ENCODE data around the gene MRPS26.
A peak's percentile ranks its signal among the peaks of the same experiment; 100 is the strongest.
"Not testable (repeated sequence)": the region's sequence is repeated elsewhere in the genome, so short reads cannot be mapped to it uniquely, and the experiment has no call there.

MRPS26 gene

DNA sequence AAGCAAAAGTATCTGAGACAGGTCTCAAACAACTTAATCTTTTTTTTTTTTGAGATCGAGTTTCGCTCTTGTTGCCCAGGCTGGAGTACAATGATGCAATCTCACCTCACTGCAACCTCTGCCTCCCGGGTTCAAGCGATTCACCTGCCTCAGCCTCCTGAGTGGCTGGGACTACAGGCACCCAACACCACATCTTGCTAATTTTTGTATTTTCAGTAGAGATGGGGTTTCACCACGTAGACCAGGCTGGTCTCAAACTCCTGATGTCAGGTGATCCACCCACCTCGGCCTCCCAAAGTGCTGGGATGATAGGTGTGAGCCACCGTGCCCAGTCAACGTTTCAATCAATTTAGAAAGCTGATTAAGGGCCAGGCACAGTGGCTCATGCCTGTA is 27.4 kb downstream of the MRPS26 start:
- DNase-seq (ENCODE audit: low read depth in 3 of 3), result not testable (repeated sequence)

- no peak for DNase-seq (ENCODE audit: low read depth in 3 of 3)
Measured at GRCh38 chr20:3074812-3075211, 29.0 kb downstream of the MRPS26 start.

DNA sequence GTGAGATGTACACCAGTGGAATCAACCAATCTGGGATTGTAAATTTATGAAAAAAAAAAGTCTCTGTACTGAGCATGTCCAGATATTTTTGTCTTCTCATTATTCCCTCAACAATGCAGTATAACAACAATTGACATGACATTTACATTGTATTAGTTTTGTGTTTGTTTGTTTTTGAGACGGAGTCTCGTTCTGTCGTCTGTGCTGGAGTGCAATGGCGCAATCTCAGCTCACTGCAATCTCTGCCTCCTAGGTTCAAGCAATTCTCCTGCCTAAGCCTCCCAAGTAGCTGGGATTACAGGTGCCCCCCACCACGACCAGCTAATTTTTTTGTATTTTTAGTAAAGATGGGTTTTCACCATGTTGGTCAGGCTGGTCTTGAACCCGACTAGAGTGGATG is 29.5 kb downstream of the MRPS26 start:
- not testable (repeated sequence) for DNase-seq (ENCODE audit: low read depth in 3 of 3)

DNA sequence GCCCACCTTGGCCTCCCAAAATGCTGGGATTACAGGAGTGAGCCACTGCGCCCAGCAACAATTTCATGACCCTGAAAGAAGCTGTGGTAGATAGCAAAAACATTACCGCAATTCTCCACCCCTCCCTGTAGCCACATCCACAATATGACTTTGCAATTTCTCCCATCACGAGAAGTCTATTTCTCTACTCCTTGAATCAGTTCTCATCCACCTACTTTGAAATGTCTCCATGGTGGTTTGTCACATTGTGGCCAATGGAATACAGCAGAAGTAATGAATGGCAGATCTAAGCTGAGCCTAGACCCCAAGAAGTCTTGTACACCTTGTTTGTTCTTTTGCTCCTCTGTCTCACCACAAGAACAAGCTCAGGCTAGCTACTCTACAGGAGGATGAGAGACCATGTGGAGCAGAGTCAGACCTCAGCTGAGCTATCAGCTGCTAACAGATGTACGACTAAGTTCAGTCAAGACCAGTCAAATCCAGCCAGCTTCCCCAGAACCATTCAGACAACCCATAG is 31.8 kb downstream of the MRPS26 start:
- DNase-seq (ENCODE audit: low read depth in 3 of 3), result no peak

DNA sequence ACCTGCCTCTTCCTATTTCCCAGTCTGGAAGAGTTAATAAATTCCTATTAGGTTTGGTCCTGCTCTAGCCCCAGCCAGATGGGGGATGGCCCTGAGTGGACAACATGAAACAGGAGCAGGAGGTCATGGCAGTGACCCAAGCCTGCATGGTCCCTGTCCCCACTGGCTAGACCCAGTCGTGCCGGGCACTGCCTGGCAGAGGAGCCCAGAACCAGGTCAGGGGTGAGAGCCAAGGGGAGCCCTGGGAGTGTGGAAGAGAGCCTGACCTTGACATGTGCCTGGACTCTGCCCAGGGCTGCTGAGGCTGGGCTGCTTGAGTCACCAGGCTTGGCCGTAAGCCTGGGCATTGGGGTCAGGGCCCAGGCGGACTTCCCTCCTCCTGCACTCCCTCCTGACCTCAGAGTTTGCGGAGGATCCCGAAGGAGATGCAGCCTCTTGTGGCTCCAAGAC is 35.1 kb downstream of the MRPS26 start:
- DNase-seq (ENCODE audit: low read depth in 3 of 3), result no peak

GRCh38 chr20:3081641-3082040 is 35.8 kb downstream of the MRPS26 start:
- no peak for DNase-seq (ENCODE audit: low read depth in 3 of 3)

GRCh38 chr20:3082306-3082951 is 36.6 kb downstream of the MRPS26 start:
- DNase-seq (ENCODE audit: low read depth in 3 of 3), result no peak

DNA sequence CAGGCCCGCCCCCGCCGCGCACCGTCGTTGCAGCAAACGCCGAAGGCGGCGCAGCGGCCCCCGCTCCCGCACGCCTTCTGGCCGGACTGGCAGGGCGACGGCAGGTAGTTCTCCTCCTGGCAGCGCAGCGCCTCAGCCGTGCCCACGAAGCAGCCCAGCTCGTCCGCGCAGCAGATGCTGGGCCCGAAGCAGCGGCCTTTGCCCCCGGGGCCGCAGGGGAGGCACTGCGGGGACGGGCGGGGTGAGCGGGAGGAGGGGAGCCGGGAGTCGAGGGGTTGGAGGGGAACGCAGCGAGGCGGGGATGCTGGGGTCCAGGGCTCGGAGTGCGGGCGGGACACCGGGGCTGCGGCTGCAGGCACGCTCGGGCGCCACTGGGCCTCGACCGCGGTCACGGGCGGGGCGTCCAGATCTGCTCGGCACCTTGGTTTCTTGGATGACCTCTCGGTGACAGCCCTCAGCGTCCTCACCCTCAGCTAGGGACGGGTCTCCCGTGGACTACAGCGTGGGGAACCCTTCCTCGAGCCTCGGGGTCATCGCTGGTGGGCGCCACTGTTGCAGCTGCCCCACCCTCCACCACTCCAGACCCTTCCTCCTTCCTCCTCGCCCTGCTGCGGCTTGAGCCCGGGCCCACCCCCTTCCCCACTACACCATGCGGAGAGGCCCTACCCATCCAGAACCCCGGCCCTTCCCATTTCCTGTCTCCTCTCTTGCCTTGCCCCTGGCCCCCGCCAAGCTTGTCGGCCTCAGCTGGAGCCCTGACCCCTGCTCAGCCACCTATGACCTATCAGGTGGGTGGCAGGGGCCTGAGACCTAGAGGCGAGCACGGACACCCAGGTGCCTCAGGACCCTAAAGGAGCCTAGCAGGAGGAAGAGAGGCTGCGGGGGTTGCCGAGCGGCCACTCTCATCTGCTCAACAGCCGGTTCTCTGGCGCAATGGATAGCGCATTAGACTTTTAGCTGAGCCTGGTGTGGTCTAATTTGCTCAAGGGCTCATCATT is 37.4 kb downstream of the MRPS26 start:
- DNase-seq (ENCODE audit: low read depth in 3 of 3), result no peak

DNA sequence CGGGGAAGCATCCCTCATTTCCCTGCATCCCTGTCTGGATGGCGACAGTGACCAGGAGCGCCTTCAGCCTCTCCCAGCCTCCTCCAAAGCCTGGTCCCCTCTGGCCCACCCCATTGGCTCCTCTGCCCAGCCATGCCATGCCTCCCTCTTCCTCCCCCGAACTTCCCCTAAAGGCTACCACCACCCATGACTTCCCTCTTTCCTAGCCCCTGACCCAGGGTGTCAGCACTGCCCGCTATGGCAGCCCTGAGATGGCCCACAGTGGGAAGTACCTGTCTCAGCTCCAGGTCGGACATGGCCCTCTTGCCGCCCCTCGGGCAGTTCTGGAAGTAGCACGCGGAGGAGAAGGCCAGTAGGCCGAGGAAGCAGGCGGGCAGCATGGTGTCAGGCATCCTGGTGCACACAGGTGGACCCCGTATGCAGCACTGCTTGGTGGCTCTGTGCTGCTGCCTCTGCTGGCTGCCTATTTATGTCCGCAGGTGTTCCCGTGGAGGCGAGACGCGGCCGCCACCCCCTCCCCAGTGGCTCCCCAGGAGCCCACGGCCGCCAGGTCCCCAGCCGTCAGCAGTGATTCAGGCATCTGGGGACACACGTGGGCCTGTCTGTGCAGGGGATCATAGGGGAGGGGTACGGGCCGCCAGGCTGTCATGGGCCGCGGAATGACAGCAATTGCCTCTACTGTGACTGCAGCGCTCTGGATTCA is 38.6 kb downstream of the MRPS26 start, which contains the start of gene AVP:
Gene AVP (minus strand): TSS at position 442 of the 703 bp plus-strand sequence. CDS start 50 bp downstream, at position 392.
- DNase-seq (ENCODE audit: low read depth in 3 of 3), result no peak

DNA sequence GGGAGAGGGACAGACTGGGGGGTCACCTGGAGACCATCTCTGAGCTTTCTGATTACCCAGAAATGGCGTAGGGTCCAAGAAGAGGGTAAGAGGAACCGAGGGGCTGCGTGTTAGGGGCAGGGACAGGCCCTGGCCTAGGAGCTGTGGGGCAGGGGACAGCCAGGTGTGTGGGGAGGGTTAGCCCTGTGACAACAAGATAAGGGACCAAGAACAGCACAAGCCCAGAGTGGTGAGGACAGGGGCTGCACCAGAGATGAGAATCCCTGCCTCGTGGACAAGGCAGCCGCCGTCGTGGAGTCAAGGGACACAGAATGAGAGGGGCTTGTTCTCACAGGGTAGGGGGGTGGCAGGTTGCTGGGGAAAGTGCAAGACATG is 39.1 kb downstream of the MRPS26 start:
- DNase-seq (ENCODE audit: low read depth in 3 of 3), result no peak

GRCh38 chr20:3085571-3086072 is 39.8 kb downstream of the MRPS26 start:
- DNase-seq (ENCODE audit: low read depth in 3 of 3), result no peak

GRCh38 chr20:3088031-3088430 is 42.2 kb downstream of the MRPS26 start:
- no peak for DNase-seq (ENCODE audit: low read depth in 3 of 3)

DNA sequence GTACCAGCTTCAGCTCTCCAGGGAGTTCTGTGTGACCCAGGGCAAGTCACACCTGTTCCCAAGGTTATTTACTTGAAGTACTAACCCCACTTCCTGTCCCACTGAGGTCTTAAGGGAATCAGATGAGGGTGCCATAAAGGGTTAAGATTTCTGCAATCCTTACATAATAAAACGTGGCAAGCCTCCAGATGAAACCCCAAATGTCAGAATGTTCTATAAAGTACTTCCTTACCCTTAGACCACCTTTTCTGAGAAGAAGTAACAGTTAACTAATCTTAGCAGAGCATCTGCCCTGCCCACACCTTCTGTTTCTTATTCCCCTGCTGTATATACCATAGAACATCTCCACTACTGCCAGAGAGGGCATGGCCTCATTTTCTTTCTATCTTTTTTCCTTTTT is 44.7 kb downstream of the MRPS26 start:
- no peak for DNase-seq (ENCODE audit: low read depth in 3 of 3)

GRCh38 chr20:3092611-3093379 is 46.9 kb downstream of the MRPS26 start:
- peak in 1 of 3 experiments; percentile 44 for DNase-seq (ENCODE audit: low read depth in 3 of 3)

GRCh38 chr20:3093861-3094361 is 48.1 kb downstream of the MRPS26 start:
- DNase-seq (ENCODE audit: low read depth in 3 of 3), result no peak

DNA sequence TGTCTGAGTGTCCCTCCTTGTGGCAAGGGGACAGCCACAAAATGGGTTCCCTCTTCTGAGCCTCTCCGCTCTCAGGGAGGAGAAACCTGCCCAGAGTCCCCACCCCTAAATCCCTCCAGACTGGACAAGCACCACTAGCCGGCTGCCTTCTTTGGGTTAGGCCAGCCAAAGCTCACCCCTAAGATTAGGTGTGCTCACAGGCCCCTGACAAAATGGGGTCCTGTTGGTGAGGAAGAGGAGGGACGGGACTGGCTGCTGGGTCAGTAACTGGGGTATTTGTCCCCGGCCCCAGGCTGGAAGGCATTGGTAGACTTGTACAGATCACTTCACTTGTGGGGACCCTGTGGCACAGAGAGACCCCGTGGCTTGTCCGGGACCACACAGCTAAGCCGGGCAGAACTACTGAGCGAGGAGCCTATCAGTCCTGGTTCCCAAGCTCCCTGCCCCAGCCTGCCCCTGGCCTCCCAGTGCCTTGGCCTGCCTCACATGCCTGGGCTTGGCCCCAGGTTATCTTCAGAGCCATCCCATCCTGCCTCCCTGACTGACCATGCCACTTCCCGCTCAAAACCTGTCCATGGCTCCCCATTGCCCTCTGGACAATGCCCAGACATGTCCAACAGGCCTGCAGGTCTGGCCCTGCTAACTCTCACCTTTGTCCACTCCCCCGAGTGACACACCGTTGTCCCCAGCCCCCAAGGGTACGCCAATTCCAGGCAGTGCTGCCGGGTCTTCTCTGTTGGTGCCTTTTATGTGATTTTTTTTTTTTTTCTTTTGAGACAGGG is 49.2 kb downstream of the MRPS26 start:
- no peak for DNase-seq (ENCODE audit: low read depth in 3 of 3)

All from stimulated activated CD4-positive, alpha-beta T cell treated with anti-CD3 and anti-CD28 coated beads, TNF-alpha, amount 100 ng/mL, for 24 hours (primary cell).